ENCODE results near the gene ZNF337.
"Not testable (repeated sequence)": the region's sequence is repeated elsewhere in the genome, so short reads cannot be mapped to it uniquely, and the experiment has no call there.

The ZNF337 gene

DNA sequence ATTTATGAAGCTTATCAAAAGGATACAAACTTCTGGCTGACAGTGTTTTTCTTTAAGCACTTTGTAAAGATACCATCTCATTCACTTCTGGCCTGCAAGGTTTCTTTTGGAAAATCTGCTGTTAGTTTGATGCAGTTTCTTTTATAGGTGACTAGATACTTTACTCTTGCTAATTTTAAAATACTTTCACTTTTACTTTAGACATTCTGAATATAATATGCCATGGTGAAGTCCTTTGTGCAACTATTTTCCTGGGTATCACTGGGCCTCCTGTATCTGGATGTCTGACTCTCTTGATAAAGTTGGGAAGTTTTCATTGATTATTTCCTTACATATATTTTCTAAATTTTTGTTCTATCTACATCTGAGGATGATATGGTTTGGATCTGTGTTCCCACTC, 29.0 kb upstream of the ZNF337 start (continued):
- TF ChIP-seq PATZ1 (CRISPR knock-in tag; IDR thresholded peaks at IDR 0.05; ENCODE audit: borderline replicate concordance): no peak

DNA sequence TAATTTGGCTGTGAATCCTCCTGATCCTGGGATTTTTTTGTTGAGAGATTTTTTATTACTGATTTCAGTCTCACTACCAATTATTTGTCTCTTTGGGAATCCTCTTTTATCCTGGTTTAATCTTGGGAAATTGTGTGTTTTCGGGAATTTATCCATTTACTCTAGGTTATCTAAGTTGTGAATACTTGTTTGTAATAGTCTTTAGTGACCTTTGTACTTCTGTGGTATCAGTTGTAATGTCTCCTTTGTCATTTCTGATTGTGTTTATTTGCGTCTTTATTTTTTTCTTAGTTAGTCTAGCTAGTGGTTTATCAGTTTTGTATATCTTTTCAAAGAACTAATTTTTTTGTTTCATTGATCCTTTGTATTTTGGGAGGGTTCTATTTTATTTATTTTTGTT, 27.3 kb upstream of the ZNF337 start:
- no peak for TF ChIP-seq ARNTL (CRISPR knock-in tag; IDR thresholded peaks at IDR 0.05; ENCODE audit: borderline replicate concordance, low read depth)
- TF ChIP-seq, protein P1, sequence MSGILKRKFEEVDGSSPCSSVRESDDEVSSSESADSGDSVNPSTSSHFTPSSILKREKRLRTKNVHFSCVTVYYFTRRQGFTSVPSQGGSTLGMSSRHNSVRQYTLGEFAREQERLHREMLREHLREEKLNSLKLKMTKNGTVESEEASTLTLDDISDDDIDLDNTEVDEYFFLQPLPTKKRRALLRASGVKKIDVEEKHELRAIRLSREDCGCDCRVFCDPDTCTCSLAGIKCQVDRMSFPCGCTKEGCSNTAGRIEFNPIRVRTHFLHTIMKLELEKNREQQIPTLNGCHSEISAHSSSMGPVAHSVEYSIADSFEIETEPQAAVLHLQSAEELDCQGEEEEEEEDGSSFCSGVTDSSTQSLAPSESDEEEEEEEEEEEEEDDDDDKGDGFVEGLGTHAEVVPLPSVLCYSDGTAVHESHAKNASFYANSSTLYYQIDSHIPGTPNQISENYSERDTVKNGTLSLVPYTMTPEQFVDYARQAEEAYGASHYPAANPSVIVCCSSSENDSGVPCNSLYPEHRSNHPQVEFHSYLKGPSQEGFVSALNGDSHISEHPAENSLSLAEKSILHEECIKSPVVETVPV (CRISPR knock-in tag; IDR thresholded peaks at IDR 0.05): no peak
- TF ChIP-seq, protein P2, sequence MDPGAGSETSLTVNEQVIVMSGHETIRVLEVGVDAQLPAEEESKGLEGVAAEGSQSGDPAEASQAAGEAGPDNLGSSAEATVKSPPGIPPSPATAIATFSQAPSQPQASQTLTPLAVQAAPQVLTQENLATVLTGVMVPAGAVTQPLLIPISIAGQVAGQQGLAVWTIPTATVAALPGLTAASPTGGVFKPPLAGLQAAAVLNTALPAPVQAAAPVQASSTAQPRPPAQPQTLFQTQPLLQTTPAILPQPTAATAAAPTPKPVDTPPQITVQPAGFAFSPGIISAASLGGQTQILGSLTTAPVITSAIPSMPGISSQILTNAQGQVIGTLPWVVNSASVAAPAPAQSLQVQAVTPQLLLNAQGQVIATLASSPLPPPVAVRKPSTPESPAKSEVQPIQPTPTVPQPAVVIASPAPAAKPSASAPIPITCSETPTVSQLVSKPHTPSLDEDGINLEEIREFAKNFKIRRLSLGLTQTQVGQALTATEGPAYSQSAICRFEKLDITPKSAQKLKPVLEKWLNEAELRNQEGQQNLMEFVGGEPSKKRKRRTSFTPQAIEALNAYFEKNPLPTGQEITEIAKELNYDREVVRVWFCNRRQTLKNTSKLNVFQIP (CRISPR knock-in tag; IDR thresholded peaks at IDR 0.05; ENCODE audit: borderline replicate concordance, low read depth): no peak
- TF ChIP-seq OSR1 (CRISPR knock-in tag; IDR thresholded peaks at IDR 0.05): no peak
- no peak for TF ChIP-seq PPARA (CRISPR knock-in tag; IDR thresholded peaks at IDR 0.05; ENCODE audit: borderline replicate concordance)
- TF ChIP-seq ZNF565 (CRISPR knock-in tag; conservative IDR thresholded peaks at IDR 0.05; ENCODE audit: low read depth): no peak
- no peak for TF ChIP-seq ZNF8 (CRISPR knock-in tag; IDR thresholded peaks at IDR 0.05)
- TF ChIP-seq TSHZ2 (CRISPR knock-in tag; IDR thresholded peaks at IDR 0.05): no peak
- TF ChIP-seq TCF4 (CRISPR knock-in tag; IDR thresholded peaks at IDR 0.05; ENCODE audit: borderline replicate concordance): no peak
- no peak for TF ChIP-seq ZFP3 (CRISPR knock-in tag; IDR thresholded peaks at IDR 0.05)
- TF ChIP-seq ESRRG (CRISPR knock-in tag; IDR thresholded peaks at IDR 0.05): no peak
- no peak for TF ChIP-seq RARB (CRISPR knock-in tag; IDR thresholded peaks at IDR 0.05)
- no peak for TF ChIP-seq TOX (CRISPR knock-in tag; IDR thresholded peaks at IDR 0.05; ENCODE audit: borderline replicate concordance)
- TF ChIP-seq GLIS3 (CRISPR knock-in tag; IDR thresholded peaks at IDR 0.05): no peak
- TF ChIP-seq ZNF70 (CRISPR knock-in tag; IDR thresholded peaks at IDR 0.05): no peak
- TF ChIP-seq PATZ1 (CRISPR knock-in tag; IDR thresholded peaks at IDR 0.05; ENCODE audit: borderline replicate concordance): no peak
- no peak for ATAC-seq

- TF ChIP-seq, protein P1 (CRISPR knock-in tag; IDR thresholded peaks at IDR 0.05): no peak
- TF ChIP-seq CREB5 (CRISPR knock-in tag; IDR thresholded peaks at IDR 0.05; ENCODE audit: low read depth) (no peak), ESRRG (CRISPR knock-in tag; IDR thresholded peaks at IDR 0.05) (no peak), ZC3H10 (CRISPR knock-in tag; IDR thresholded peaks at IDR 0.05) (no peak)
Observed at GRCh38 chr20:25720285-25720684, 23.6 kb upstream of the ZNF337 start.

GRCh38 chr20:25718896-25719809, 22.5 kb upstream of the ZNF337 start:
- not testable (repeated sequence) for ATAC-seq

More at GRCh38 chr20:25720285-25720684, 23.6 kb upstream of the ZNF337 start:
- no peak for ATAC-seq

Data from SK-N-SH treated with all-trans-retinoic acid at 6 μM for 48 hours (cell line).